Measurements from ENCODE around the gene ATG10.

DNA sequence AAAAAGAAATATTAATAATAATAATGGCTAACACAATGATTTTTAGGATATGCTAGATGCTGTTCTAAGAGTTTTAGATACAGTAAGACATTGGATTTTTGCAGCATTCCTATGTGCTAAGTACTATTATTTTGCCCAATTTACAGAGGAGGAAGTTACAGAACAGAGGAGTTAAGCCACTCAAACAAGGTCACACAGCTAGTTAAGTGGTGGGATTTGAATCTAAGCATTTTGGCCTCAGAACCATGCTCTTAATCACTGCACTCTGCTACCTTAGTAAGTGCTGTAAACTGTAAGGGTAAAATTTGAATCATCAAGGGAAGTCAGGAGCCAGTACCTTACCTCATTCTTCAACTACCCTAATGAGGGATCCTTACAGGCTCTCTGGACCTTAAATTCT, 280.9 kb downstream of the ATG10 start:
- TF ChIP-seq, protein P1, sequence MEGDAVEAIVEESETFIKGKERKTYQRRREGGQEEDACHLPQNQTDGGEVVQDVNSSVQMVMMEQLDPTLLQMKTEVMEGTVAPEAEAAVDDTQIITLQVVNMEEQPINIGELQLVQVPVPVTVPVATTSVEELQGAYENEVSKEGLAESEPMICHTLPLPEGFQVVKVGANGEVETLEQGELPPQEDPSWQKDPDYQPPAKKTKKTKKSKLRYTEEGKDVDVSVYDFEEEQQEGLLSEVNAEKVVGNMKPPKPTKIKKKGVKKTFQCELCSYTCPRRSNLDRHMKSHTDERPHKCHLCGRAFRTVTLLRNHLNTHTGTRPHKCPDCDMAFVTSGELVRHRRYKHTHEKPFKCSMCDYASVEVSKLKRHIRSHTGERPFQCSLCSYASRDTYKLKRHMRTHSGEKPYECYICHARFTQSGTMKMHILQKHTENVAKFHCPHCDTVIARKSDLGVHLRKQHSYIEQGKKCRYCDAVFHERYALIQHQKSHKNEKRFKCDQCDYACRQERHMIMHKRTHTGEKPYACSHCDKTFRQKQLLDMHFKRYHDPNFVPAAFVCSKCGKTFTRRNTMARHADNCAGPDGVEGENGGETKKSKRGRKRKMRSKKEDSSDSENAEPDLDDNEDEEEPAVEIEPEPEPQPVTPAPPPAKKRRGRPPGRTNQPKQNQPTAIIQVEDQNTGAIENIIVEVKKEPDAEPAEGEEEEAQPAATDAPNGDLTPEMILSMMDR (IDR thresholded peaks at IDR 0.05; ENCODE audit: control extremely low read depth in 1 of 3, insufficient read depth in 1 of 3, low read depth in 1 of 3, low read length in 3 of 3) = no peak
- TF ChIP-seq RXRA (IDR thresholded peaks at IDR 0.05; ENCODE audit: insufficient read depth, low read depth, low read length) (no peak), NRF1 (IDR thresholded peaks at IDR 0.05; ENCODE audit: low read depth, low read length) (no peak), RAD21 (IDR thresholded peaks at IDR 0.05 in 1 of 2, conservative IDR thresholded peaks at IDR 0.05 in 1 of 2; ENCODE audit: low read depth in 2 of 2, low read length in 2 of 2) (no peak), POLR2A (IDR thresholded peaks at IDR 0.05; ENCODE audit: control extremely low read depth in 1 of 2, low read depth in 2 of 2, low read length in 2 of 2) (no peak), EZH2 (IDR thresholded peaks at IDR 0.05; ENCODE audit: low read depth, low read length, severe bottlenecking) (no peak)
- TF ChIP-seq, protein P2, sequence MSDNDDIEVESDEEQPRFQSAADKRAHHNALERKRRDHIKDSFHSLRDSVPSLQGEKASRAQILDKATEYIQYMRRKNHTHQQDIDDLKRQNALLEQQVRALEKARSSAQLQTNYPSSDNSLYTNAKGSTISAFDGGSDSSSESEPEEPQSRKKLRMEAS (IDR thresholded peaks at IDR 0.05) = no peak
- TF ChIP-seq, protein P3, sequence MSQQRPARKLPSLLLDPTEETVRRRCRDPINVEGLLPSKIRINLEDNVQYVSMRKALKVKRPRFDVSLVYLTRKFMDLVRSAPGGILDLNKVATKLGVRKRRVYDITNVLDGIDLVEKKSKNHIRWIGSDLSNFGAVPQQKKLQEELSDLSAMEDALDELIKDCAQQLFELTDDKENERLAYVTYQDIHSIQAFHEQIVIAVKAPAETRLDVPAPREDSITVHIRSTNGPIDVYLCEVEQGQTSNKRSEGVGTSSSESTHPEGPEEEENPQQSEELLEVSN (IDR thresholded peaks at IDR 0.05) = no peak
- TF ChIP-seq, protein P4, sequence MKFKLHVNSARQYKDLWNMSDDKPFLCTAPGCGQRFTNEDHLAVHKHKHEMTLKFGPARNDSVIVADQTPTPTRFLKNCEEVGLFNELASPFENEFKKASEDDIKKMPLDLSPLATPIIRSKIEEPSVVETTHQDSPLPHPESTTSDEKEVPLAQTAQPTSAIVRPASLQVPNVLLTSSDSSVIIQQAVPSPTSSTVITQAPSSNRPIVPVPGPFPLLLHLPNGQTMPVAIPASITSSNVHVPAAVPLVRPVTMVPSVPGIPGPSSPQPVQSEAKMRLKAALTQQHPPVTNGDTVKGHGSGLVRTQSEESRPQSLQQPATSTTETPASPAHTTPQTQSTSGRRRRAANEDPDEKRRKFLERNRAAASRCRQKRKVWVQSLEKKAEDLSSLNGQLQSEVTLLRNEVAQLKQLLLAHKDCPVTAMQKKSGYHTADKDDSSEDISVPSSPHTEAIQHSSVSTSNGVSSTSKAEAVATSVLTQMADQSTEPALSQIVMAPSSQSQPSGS (IDR thresholded peaks at IDR 0.05; ENCODE audit: low read length) = no peak

All from H1 (cell line).